HUES64 (cell line): ENCODE results near the gene ZNF92.
A peak's percentile ranks its signal among the peaks of the same experiment; 100 is the strongest.
"Not testable (repeated sequence)": the region's sequence is repeated elsewhere in the genome, so short reads cannot be mapped to it uniquely, and the experiment has no call there.

Source experiments
- H3K27ac ChIP-seq: 2 replicates; pipeline ENCODE4 v1.7.0; 2013; ENCODE audit warnings: low read depth, low read length, inconsistent platforms
- H3K27me3 ChIP-seq: 2 replicates; pipeline ENCODE4 v1.6.1; 2013; ENCODE audit warnings: mild to moderate bottlenecking, low read length; ENCODE audit not compliant: insufficient read depth
- H3K36me3 ChIP-seq: 2 replicates; pipeline ENCODE4 v1.6.1; 2013; ENCODE audit warnings: mild to moderate bottlenecking, low read length; ENCODE audit not compliant: insufficient read depth
- H3K4me1 ChIP-seq: 2 replicates; pipeline ENCODE4 v1.6.1; 2013; ENCODE audit warnings: mild to moderate bottlenecking, low read length, moderate library complexity; ENCODE audit not compliant: insufficient read depth
- H3K4me3 ChIP-seq: 2 replicates; pipeline ENCODE4 v1.5.1; 2013; ENCODE audit warnings: mild to moderate bottlenecking, low read length, moderate library complexity
- H3K9ac ChIP-seq: 2 replicates; pipeline ENCODE4 v1.6.1; 2013; ENCODE audit warnings: mild to moderate bottlenecking, low read depth, low read length
- H3K9me3 ChIP-seq: 2 replicates; pipeline ENCODE4 v1.6.1; 2013; ENCODE audit warnings: low read depth, low read length; ENCODE audit not compliant: insufficient read depth
- WGBS: fragments of 150-250, 120-280 bp; methylation state at CpG from one replicate; pipeline ENCODE4 v1.1.7; 2013; ENCODE audit warnings: missing lambda C conversion rate; 5-methylcytosine and 5-hydroxymethylcytosine counted together

The ZNF92 gene

GRCh38 chr7:65429642-65430343 lies 56.1 kb downstream of the ZNF92 start:
- Histone ChIP-seq H3K27me3 (no peaks in the 10 kb centered on the region), H3K27ac (no peak overlapping the region), H3K4me1 (no peaks in the 10 kb centered on the region), H3K9me3 (peaks cover 54% of the 10 kb centered on the region), H3K36me3 (no peaks in the 10 kb centered on the region), H3K4me3 (peak overlapping the region; percentile 10; the same call in 1 of the 2 replicates), H3K9ac (no peak overlapping the region)
- 89% methylated on average over 26 of the region's 26 CpGs for WGBS

GRCh38 chr7:65430344-65431186 lies 56.9 kb downstream of the ZNF92 start:
- H3K4me1 ChIP-seq = no peaks in the 10 kb centered on the region
- H3K9me3 ChIP-seq = peaks cover 48% of the 10 kb centered on the region
- no peak overlapping the region for H3K27ac ChIP-seq
- H3K4me3 ChIP-seq = 0 out of 2 replicates have a peak overlapping the region, but pooled peaks have one; percentile 10
- 92% methylated on average over 26 of the region's 26 CpGs for WGBS
- no peaks in the 10 kb centered on the region for H3K36me3 ChIP-seq
- H3K9ac ChIP-seq = no peak overlapping the region
- no peaks in the 10 kb centered on the region for H3K27me3 ChIP-seq

- WGBS = 89% methylated on average over 3 of the region's 3 CpGs
- H3K9ac ChIP-seq = no peak overlapping the region
Measured at GRCh38 chr7:65434307-65434706, 60.7 kb downstream of the ZNF92 start.

GRCh38 chr7:65436163-65436562 lies 62.5 kb downstream of the ZNF92 start:
- Histone ChIP-seq H3K9ac (no peak overlapping the region), H3K4me1 (no peaks in the 10 kb centered on the region), H3K9me3 (0 out of 2 replicates have a peak, but pooled peaks cover 5% of the 10 kb centered on the region), H3K27me3 (no peaks in the 10 kb centered on the region), H3K4me3 (no peak overlapping the region), H3K36me3 (no peaks in the 10 kb centered on the region), H3K27ac (no peak overlapping the region)

More at GRCh38 chr7:65434307-65434706, 60.7 kb downstream of the ZNF92 start:
- H3K27me3 ChIP-seq = no peaks in the 10 kb centered on the region
- H3K36me3 ChIP-seq = no peaks in the 10 kb centered on the region
- no peak overlapping the region for H3K4me3 ChIP-seq
- no peaks in the 10 kb centered on the region for H3K4me1 ChIP-seq
- peaks cover 21% of the 10 kb centered on the region for H3K9me3 ChIP-seq
- no peak overlapping the region for H3K27ac ChIP-seq

GRCh38 chr7:65438598-65438997 lies 64.9 kb downstream of the ZNF92 start:
- H3K4me3 ChIP-seq = no peak overlapping the region
- H3K4me1 ChIP-seq = no peaks in the 10 kb centered on the region
- H3K9ac ChIP-seq = no peak overlapping the region
- WGBS = 69% methylated on average over 2 of the region's 2 CpGs
- H3K27ac ChIP-seq = no peak overlapping the region
- no peaks in the 10 kb centered on the region for H3K9me3 ChIP-seq
- H3K36me3 ChIP-seq = no peaks in the 10 kb centered on the region
- H3K27me3 ChIP-seq = no peaks in the 10 kb centered on the region

- H3K27ac ChIP-seq = no peak overlapping the region
- no peaks in the 10 kb centered on the region for H3K4me1 ChIP-seq
Measured at GRCh38 chr7:65441010-65441409, 67.4 kb downstream of the ZNF92 start.

GRCh38 chr7:65444205-65444842 lies 70.7 kb downstream of the ZNF92 start:
- Histone ChIP-seq H3K4me1 (no peaks in the 10 kb centered on the region), H3K27me3 (no peaks in the 10 kb centered on the region), H3K9ac (no peak overlapping the region), H3K27ac (no peak overlapping the region), H3K9me3 (peaks cover 19% of the 10 kb centered on the region), H3K4me3 (no peak overlapping the region), H3K36me3 (no peaks in the 10 kb centered on the region)
- WGBS = no CpG with 5 or more reads among the region's 1 CpG

More at GRCh38 chr7:65441010-65441409, 67.4 kb downstream of the ZNF92 start:
- Histone ChIP-seq H3K9ac (no peak overlapping the region), H3K36me3 (no peaks in the 10 kb centered on the region), H3K27me3 (no peaks in the 10 kb centered on the region), H3K9me3 (peaks cover 9% of the 10 kb centered on the region), H3K4me3 (no peak overlapping the region)

- 82% methylated on average over 2 of the region's 4 CpGs for whole genome bisulfite sequencing
- H3K36me3 ChIP-seq = no peaks in the 10 kb centered on the region
- H3K27me3 ChIP-seq = no peaks in the 10 kb centered on the region
- no peaks in the 10 kb centered on the region for H3K4me1 ChIP-seq
- H3K4me3 ChIP-seq = no peak overlapping the region
- H3K9me3 ChIP-seq = peaks cover 19% of the 10 kb centered on the region
- H3K9ac ChIP-seq = no peak overlapping the region
- no peak overlapping the region for H3K27ac ChIP-seq
Measured at GRCh38 chr7:65444899-65445823, 71.5 kb downstream of the ZNF92 start.

- not testable (repeated sequence) for H3K27me3 ChIP-seq, H3K4me1 ChIP-seq, H3K9ac ChIP-seq, H3K4me3 ChIP-seq, H3K36me3 ChIP-seq, H3K27ac ChIP-seq
- H3K9me3 ChIP-seq = peaks cover 19% of the 10 kb centered on the region
- 74% methylated on average over 7 of the region's 8 CpGs for WGBS
Measured at GRCh38 chr7:65447041-65447440, 73.4 kb downstream of the ZNF92 start.

GRCh38 chr7:65448816-65449504 lies 75.3 kb downstream of the ZNF92 start:
- no peak overlapping the region for H3K9ac ChIP-seq
- H3K9me3 ChIP-seq = peaks cover 19% of the 10 kb centered on the region
- no peaks in the 10 kb centered on the region for H3K36me3 ChIP-seq
- H3K27me3 ChIP-seq = no peaks in the 10 kb centered on the region
- H3K4me1 ChIP-seq = no peaks in the 10 kb centered on the region
- H3K4me3 ChIP-seq = no peak overlapping the region
- H3K27ac ChIP-seq = no peak overlapping the region
